GM10248 (cell line): ENCODE measurements around the gene VAV2.
"Not testable (repeated sequence)": the region's sequence is repeated elsewhere in the genome, so short reads cannot be mapped to it uniquely, and the experiment has no call there.

ENCODE experiments used
- CTCF ChIA-PET: fragments of 300-600 bp; sonication (Branson Sonifier 250); formaldehyde crosslinking; extraction: SDS; loops from one replicate; lab custom pipeline; 2021; ENCODE audit warnings: antibody characterized with exemption; lab: Yijun Ruan, JAX
- POLR2A ChIA-PET: fragments of 350-650 bp; sonication (Branson Sonifier 250); formaldehyde crosslinking; extraction: SDS; loops from one replicate; lab custom pipeline; 2020; ENCODE audit warnings: antibody characterized with exemption; lab: Yijun Ruan, JAX
- DNase-seq: peaks from one replicate; pipeline ENCODE4 v3.0.0; 2012; ENCODE audit errors: extremely low spot score
- TF ChIP-seq, protein P1 (sequence below): IDR thresholded peaks from 2 replicates; pipeline ENCODE4 v1.5.1; 2012; ENCODE audit warnings: mild to moderate bottlenecking, low read depth; ENCODE audit errors: extremely low read depth, missing control alignments, control extremely low read depth

VAV2 gene

DNA sequence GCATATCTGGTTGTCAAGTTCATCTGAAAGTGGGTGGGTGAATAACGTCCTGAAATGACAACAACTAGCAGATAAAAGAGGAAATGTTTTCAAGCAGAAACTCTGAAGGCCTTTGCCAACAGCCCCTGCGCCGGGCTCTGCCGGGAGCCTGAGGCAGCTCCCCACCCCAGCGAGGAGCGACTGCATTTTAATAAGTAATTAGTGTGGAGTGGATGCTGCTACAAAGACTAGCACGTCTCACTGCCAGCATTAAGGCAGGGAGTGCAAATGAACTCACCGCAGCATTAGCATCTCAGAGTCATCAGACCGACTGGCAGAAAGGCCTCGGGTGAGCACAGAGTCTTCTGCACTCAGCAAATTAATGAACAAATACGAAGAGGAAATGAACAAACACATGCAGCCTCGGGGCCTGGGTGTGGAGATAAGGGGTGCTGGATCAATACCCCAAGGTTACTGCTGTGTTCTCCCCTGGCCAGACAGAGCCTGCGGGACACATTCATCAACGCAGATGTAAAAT, 63.8 kb downstream of the VAV2 start:
- ChIA-PET POLR2A (no interaction called here), CTCF (interaction anchor here (1.7 kb wide), 1 partner anchor 13 kb away, joined by 3 read pairs; no protein-coding TSS in a partner anchor)
- no peak for DNase-seq
- TF ChIP-seq, protein P1, sequence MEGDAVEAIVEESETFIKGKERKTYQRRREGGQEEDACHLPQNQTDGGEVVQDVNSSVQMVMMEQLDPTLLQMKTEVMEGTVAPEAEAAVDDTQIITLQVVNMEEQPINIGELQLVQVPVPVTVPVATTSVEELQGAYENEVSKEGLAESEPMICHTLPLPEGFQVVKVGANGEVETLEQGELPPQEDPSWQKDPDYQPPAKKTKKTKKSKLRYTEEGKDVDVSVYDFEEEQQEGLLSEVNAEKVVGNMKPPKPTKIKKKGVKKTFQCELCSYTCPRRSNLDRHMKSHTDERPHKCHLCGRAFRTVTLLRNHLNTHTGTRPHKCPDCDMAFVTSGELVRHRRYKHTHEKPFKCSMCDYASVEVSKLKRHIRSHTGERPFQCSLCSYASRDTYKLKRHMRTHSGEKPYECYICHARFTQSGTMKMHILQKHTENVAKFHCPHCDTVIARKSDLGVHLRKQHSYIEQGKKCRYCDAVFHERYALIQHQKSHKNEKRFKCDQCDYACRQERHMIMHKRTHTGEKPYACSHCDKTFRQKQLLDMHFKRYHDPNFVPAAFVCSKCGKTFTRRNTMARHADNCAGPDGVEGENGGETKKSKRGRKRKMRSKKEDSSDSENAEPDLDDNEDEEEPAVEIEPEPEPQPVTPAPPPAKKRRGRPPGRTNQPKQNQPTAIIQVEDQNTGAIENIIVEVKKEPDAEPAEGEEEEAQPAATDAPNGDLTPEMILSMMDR, result no peak

DNA sequence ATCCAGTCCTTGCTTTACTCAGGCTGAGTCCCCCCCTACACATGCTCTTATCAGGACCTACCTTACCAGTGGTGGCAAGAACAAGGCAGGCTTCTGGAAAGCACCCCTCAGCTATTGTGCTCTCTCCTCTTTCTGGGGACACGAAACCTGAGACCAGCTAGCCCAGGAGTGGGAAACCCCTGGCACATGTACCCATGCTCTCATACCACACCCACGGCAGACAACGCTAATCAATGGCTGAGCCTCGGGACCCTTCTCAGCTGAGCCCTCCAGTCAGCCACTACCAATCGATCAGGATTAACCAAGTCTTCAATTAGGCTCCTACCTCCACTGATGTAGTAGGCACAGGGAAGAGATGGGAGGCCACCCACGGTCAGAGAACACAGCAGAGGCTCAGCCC, 65.1 kb downstream of the VAV2 start:
- TF ChIP-seq, protein P1, result no peak
- ChIA-PET POLR2A (no interaction called here), CTCF (interaction anchor here (1.1 kb wide), 1 partner anchor 11 kb away, joined by 4 read pairs; no protein-coding TSS in a partner anchor)
- DNase-seq, result no peak

DNA sequence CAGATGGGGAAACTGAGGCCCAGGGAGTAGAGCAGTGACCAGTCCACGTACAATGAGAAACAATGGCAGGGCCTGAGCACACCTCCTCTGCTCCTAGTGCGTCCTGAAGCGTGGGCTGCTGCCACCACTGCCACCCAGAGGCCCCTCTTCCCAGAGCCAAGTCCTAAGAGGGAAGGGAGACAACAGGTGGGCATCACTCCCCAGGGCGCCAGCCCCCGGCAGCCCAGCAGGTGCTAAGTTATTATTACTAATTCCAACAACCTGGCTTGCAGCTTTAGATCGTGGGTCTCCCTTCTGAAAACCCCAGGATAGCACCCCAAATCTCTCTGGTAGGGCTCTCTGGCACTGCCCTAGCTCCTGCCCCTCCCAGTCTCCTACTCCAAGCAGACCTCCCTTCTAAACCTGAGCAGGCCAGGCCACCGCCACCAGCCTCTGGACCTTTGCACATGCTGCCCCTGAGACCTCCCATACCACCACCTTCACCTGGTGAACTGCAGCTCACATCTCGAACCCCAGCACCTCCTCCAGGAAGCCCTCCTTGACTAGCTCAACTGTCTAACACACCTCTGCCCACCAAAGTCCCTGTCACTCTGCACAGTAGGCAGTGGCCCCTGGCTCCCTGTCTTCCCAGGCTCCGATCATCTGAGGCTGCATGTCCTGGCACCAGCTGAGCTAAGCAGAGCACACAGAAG, 65.8 kb downstream of the VAV2 start:
- POLR2A ChIA-PET, result interaction anchor here (0.6 kb wide), 2 partner anchors 228 to 1675 kb away, joined by 3 to 5 read pairs; no protein-coding TSS in a partner anchor

DNA sequence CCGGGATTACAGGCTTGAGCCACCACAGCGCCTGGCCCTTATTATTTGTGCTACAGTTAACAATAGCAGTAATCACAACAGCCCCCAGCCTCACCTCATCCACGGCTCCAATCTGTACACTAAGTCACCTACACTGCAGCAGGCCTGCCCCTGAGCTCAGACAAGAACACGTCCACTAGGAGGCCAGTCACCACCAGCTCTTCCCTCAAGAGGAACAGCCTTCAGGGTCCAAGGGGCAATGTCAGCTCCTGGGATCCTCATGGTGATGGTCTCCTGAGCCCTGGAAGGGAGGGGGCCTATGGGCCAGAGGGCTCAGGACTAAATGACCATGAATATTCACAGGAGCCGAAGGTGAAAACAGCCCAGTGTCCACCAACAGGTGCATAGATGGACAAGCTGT, 67.7 kb downstream of the VAV2 start:
- DNase-seq, result no peak
- CTCF ChIA-PET, result interaction anchor here (0.8 kb wide), 1 partner anchor 37 kb away, joined by 3 read pairs; no protein-coding TSS in a partner anchor
- TF ChIP-seq, protein P1, result no peak
- POLR2A ChIA-PET, result no interaction called here

More for the DNA sequence above, 65.8 kb downstream of the VAV2 start:
- DNase-seq, result no peak
- CTCF ChIA-PET, result interaction anchor here (1.1 kb wide), 1 partner anchor 10 kb away, joined by 4 read pairs; no protein-coding TSS in a partner anchor
- TF ChIP-seq, protein P1, result no peak

DNA sequence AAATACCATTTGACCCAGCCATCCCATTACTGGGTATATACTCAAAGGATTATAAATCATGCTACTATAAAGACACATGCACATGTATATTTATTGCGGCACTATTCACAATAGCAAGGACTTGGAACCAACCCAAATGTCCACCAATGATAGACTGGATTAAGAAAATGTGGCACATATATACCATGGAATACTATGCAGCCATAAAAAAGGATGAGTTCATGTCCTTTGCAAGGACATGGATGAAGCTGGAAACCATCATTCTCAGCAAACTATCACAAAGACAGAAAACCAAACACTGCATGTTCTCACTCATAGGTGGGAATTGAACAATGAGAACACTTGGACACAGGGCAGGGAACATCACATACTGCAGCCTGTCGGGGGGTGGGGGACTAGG, 68.5 kb downstream of the VAV2 start:
- DNase-seq, POLR2A ChIA-PET, CTCF ChIA-PET: not testable (repeated sequence)

DNA sequence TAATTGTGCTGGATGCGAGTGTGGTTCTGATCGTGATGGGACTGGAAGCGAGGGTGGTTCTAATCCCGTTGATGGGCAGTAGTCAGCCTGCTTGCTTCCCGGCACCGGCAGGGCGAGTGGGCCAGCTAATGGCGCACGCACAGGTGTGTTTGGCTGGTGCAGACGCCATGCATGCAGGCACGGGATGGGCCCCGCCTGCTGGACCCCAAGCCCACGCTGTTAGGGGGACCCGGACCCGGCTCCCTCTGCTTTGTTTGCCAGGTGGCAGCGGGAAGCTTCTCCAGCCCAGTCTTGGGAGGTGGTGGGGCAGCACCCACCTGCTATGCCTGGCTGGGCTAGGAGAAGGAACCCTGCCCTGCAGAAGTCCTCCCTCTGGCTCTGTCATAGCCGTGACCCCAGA, 70.3 kb downstream of the VAV2 start:
- CTCF ChIA-PET, result interaction anchor here (1.0 kb wide), 1 partner anchor 12 kb away, joined by 3 read pairs; no protein-coding TSS in a partner anchor
- no peak for DNase-seq
- TF ChIP-seq, protein P1, result no peak
- POLR2A ChIA-PET, result no interaction called here

DNA sequence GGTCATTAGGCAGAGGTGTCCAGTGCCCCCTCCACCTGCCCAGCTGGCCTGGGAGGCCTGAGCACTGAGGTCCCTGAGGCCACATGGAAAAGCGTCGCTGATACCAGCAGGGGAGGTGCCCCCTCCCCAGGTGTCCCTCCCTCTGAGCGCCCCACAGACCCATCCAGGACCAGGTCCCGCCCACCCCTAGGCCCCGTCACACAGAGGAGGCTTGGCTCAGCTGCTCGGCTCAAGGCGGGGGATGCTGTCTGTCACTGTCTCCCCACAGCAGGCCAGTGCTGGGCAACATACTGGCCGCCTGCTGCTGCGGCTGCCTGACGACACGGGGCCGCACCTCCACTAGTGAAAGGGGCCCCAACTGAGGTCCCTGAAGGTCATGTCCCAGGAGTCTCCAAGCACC, 71.7 kb downstream of the VAV2 start:
- CTCF ChIA-PET, result no interaction called here

More for the DNA sequence above, 71.7 kb downstream of the VAV2 start:
- POLR2A ChIA-PET, result interaction anchor here (0.9 kb wide), 1 partner anchor 11 kb away, joined by 4 read pairs; no protein-coding TSS in a partner anchor
- DNase-seq, result no peak
- TF ChIP-seq, protein P1, result no peak
